ENCODE measurements around the gene STAMBPL1.

- TF ChIP-seq CTCF (IDR thresholded peaks at IDR 0.05) (peak in 1 of 2 donors; percentile 12), POLR2AphosphoS5 (IDR thresholded peaks at IDR 0.05) (no peak), POLR2A (IDR thresholded peaks at IDR 0.05) (no peak)
Observed at GRCh38 chr10:88865281-88865876, 14.7 kb upstream of the STAMBPL1 start.
